Stimulated activated CD8-positive, alpha-beta memory T cell treated with anti-CD3 and anti-CD28 coated beads, Interleukin-12 subunit alpha, Interleukin-12 subunit beta, amount 100 ng/mL, for 1 hour (primary cell): ENCODE results near the gene ARHGAP26.

Experiments
- DNase-seq: peaks from one replicate; pipeline ENCODE4 v3.0.0-alpha.2; 2020; ENCODE audit warnings: low read depth

ARHGAP26 gene

GRCh38 chr5:143227301-143227700 is 457.1 kb downstream of the ARHGAP26 start:
- no peak for DNase-seq

- DNase-seq, result no peak
Observed at GRCh38 chr5:143228597-143229293, 458.6 kb downstream of the ARHGAP26 start.

- DNase-seq, result no peak
Observed at GRCh38 chr5:143229426-143229895, 459.3 kb downstream of the ARHGAP26 start.

GRCh38 chr5:143229896-143230675 is 459.9 kb downstream of the ARHGAP26 start:
- no peak for DNase-seq

GRCh38 chr5:143230676-143230996 is 460.5 kb downstream of the ARHGAP26 start:
- no peak for DNase-seq

- DNase-seq, result no peak
Observed at GRCh38 chr5:143231416-143231815, 461.2 kb downstream of the ARHGAP26 start.

GRCh38 chr5:143231973-143232812 is 462.0 kb downstream of the ARHGAP26 start:
- DNase-seq, result no peak

GRCh38 chr5:143233031-143233430 is 462.9 kb downstream of the ARHGAP26 start:
- DNase-seq, result no peak

- no peak for DNase-seq
Observed at GRCh38 chr5:143234162-143234842, 464.1 kb downstream of the ARHGAP26 start.

GRCh38 chr5:143235423-143235822 is 465.2 kb downstream of the ARHGAP26 start:
- DNase-seq, result no peak

GRCh38 chr5:143236682-143237081 is 466.5 kb downstream of the ARHGAP26 start:
- DNase-seq, result no peak

GRCh38 chr5:143237664-143238063 is 467.5 kb downstream of the ARHGAP26 start:
- DNase-seq, result no peak

- DNase-seq, result no peak
Observed at GRCh38 chr5:143238620-143239019, 468.4 kb downstream of the ARHGAP26 start.

GRCh38 chr5:143239882-143240518 is 469.8 kb downstream of the ARHGAP26 start:
- DNase-seq, result no peak

- no peak for DNase-seq
Observed at GRCh38 chr5:143241892-143242291, 471.7 kb downstream of the ARHGAP26 start.

GRCh38 chr5:143243103-143243502 is 472.9 kb downstream of the ARHGAP26 start:
- DNase-seq, result no peak

GRCh38 chr5:143244000-143244736 is 474.0 kb downstream of the ARHGAP26 start:
- no peak for DNase-seq

- DNase-seq, result no peak
Observed at GRCh38 chr5:143244990-143245389, 474.8 kb downstream of the ARHGAP26 start.

GRCh38 chr5:143245929-143246561 is 475.9 kb downstream of the ARHGAP26 start:
- DNase-seq, result no peak

GRCh38 chr5:143247134-143247815 is 477.1 kb downstream of the ARHGAP26 start:
- DNase-seq, result no peak
